Suprapubic skin (tissue), 4 donors: Measurements from ENCODE around the gene HSP90AB1. TPM values are rescaled to one million over a fixed set of nuclear protein-coding genes. Genes with fewer than 3 reads are reported as not detected.

ENCODE experiments used
- DNase-seq, 2 donors: peaks; one replicate each; pipeline ENCODE4 v3.0.0-alpha.2; 2019; ENCODE audit warnings: low spot score in 2 of 2
- H3K27ac ChIP-seq: fragments of 200-600 bp; sonication (generic); one replicate; pipeline ENCODE4 v1.5.1; 2019
- H3K27me3 ChIP-seq: fragments of 200-600 bp; sonication (generic); one replicate; pipeline ENCODE4 v1.5.1; 2019
- H3K36me3 ChIP-seq: fragments of 200-600 bp; sonication (generic); one replicate; pipeline ENCODE4 v1.5.1; 2019
- H3K4me1 ChIP-seq: fragments of 200-600 bp; sonication (generic); one replicate; pipeline ENCODE4 v1.5.1; 2019
- H3K4me3 ChIP-seq: fragments of 200-600 bp; sonication (generic); one replicate; pipeline ENCODE4 v1.5.1; 2019; ENCODE audit warnings: mild to moderate bottlenecking
- H3K9me3 ChIP-seq: fragments of 200-600 bp; sonication (generic); one replicate; pipeline ENCODE4 v1.5.1; 2019
- EP300 ChIP-seq: sonication (generic); formaldehyde crosslinking; IDR thresholded peaks from one replicate; pipeline ENCODE4 v1.6.1; 2017; ENCODE audit warnings: antibody characterized with exemption
- POLR2A ChIP-seq, 2 donors: fragments of 450-650 bp; IDR thresholded peaks; one replicate each; pipeline ENCODE4 v1.6.1; 2017; ENCODE audit warnings: antibody characterized with exemption in 2 of 2, mild to moderate bottlenecking in 2 of 2, moderate library complexity in 2 of 2
- POLR2AphosphoS5 ChIP-seq, 3 donors: sonication (generic); formaldehyde crosslinking; IDR thresholded peaks; one replicate each; pipeline ENCODE4 v1.6.1; 2017; ENCODE audit warnings: antibody characterized with exemption in 3 of 3
- WGBS: methylation state at CpG from one replicate; pipeline ENCODE4 v1.1.5; 2018; 5-methylcytosine and 5-hydroxymethylcytosine counted together
- total RNA-seq, 4 donors: library from RNA; depleted of rRNA; stranded (reverse); fragments of >200 nt; gene quantifications; one replicate each; pipeline ENCODE4 v1.1.0, GENCODE V29; 2016
- TF ChIP-seq, protein P1 (sequence below), 2 donors: fragments of 200-600 bp in 1 of 2; fragments of 450-650 bp in 1 of 2; sonication (generic) in 1 of 2; IDR thresholded peaks; one replicate each; pipeline ENCODE4 v1.5.1; 2016 to 2019; ENCODE audit warnings: antibody characterized with exemption in 2 of 2, mild to moderate bottlenecking in 1 of 2, moderate library complexity in 1 of 2

HSP90AB1 gene
- total RNA-seq, 4 donors from 2014 or later = 450 to 830 (median 678) TPM

DNA sequence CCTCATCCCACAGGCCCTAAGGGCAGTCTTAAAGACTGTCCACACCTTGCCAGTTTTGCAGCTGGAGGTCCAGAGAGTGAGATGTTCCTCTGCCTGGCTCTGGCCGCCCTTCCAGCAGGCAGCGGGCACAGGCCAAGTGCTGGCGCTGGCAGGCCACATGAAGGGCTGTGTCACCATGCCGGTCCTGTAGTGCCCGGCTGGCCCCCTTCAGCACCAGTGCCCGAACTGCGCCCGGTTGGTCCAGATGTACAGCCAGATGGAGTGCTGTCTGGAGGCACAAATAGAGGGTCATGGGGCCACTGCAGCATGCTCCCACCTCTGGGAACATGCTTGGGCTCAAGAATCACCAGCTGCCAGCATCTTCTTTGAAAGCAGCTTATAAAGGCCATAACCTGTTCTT is 14.7 kb downstream of the HSP90AB1 start:
- Histone ChIP-seq H3K9me3 (no peaks in the 10 kb centered on the region), H3K27me3 (no peaks in the 10 kb centered on the region), H3K4me1 (peaks cover 40% of the 10 kb centered on the region), H3K36me3 (peaks cover 18% of the 10 kb centered on the region), H3K4me3 (no peak overlapping the region), H3K27ac (no peak overlapping the region)
- WGBS = 100% methylated on average over 2 of the region's 8 CpGs
- TF ChIP-seq, protein P1, sequence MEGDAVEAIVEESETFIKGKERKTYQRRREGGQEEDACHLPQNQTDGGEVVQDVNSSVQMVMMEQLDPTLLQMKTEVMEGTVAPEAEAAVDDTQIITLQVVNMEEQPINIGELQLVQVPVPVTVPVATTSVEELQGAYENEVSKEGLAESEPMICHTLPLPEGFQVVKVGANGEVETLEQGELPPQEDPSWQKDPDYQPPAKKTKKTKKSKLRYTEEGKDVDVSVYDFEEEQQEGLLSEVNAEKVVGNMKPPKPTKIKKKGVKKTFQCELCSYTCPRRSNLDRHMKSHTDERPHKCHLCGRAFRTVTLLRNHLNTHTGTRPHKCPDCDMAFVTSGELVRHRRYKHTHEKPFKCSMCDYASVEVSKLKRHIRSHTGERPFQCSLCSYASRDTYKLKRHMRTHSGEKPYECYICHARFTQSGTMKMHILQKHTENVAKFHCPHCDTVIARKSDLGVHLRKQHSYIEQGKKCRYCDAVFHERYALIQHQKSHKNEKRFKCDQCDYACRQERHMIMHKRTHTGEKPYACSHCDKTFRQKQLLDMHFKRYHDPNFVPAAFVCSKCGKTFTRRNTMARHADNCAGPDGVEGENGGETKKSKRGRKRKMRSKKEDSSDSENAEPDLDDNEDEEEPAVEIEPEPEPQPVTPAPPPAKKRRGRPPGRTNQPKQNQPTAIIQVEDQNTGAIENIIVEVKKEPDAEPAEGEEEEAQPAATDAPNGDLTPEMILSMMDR (IDR thresholded peaks at IDR 0.05) = no peak
- TF ChIP-seq POLR2A (IDR thresholded peaks at IDR 0.05) (no peak), POLR2AphosphoS5 (IDR thresholded peaks at IDR 0.05) (no peak), EP300 (no peak)
- DNase-seq = no peak

DNA sequence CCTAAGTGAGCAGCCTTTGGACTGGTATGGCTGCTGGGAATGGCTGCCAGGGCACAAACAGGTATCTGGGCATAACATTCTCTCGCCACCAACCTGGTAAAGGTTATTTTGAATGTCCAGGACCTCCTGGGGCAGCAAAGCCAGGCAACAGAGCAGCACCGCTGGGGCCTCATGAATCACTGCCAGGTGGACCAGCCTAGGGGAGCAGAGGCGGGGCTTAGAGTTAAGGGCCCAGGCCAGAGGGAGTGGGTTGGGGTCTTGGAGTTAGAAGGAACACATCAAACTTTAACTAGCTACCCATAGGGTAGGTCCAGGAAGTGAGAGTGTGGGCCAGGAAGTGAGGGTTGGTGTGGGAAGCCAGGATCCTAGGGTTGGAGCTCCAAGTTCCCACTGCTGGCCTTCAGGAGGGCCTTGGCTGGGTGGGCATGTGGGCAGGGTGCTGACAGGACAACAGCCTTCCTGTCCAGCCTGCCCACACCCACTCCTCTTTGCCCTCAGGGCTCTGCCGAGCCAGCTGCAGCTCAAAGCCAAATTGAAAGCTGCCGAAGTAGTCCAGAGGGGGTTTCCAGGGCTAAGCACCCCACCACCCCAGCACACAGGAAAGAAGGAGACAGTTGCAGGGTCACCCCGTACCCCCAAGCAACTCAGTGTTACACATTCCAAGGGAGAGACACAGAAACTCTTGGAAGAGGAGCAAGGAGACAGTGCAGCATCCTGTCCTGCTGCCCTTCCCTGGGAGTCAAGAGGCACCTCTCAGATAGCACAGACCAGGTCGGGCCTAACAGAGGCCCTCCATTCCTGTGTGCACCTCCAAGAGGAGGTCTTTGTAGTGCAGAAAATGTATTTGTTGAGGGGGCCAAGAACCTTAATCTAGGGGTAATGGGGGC is 15.8 kb downstream of the HSP90AB1 start:
- peaks cover 34% of the 10 kb centered on the region for H3K4me1 ChIP-seq
- 43% methylated on average over 6 of the region's 7 CpGs for WGBS
- TF ChIP-seq POLR2AphosphoS5 (IDR thresholded peaks at IDR 0.05) = no peak
- no peak overlapping the region for H3K27ac ChIP-seq
- H3K36me3 ChIP-seq = peaks cover 18% of the 10 kb centered on the region
- no peak for DNase-seq
- H3K9me3 ChIP-seq = no peaks in the 10 kb centered on the region
- H3K27me3 ChIP-seq = no peaks in the 10 kb centered on the region
- H3K4me3 ChIP-seq = peak overlapping the region; percentile 62

DNA sequence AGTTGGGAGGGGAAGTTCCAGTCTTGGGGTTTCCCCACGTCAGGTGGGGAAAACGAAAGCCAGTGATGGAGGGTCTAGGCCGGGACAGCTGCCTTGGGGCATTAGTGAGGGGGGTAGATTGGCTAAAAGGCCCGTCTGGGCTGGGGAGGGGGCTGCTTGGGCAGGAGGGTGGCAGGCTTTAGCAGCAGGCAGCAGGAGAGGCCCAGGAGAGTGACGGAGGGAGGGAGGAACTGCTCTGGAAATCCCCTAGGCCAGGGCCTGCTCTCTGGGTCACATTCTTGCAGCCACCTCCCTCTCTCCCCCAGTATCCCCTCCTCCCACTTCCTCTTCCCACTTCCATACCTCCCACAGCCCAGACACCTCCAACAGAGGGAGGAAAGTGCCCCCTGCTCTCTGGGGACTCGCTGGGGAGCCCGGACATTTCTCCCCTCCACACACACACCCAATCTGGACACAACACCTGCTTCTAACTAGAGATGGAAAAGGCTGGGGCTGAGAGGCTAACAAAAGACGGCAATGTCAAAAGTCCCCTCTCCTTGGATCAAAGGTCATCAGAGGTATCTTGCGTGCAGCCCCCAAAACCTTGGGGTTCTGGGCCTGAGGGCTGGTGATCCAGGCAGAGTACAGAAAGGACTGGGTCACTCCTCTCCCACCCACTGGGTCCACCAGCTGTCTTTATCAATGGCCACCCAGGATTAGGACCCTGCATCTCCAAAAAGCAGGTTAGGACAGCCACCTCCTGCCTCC is 16.6 kb downstream of the HSP90AB1 start:
- WGBS = 40% methylated on average over 9 of the region's 9 CpGs
- Histone ChIP-seq H3K36me3 (peaks cover 15% of the 10 kb centered on the region), H3K27me3 (no peaks in the 10 kb centered on the region), H3K27ac (no peak overlapping the region), H3K4me1 (peaks cover 31% of the 10 kb centered on the region), H3K4me3 (peak overlapping the region; percentile 62), H3K9me3 (no peaks in the 10 kb centered on the region)
- TF ChIP-seq POLR2A (IDR thresholded peaks at IDR 0.05) (no peak), POLR2AphosphoS5 (IDR thresholded peaks at IDR 0.05) (no peak), EP300 (no peak)
- TF ChIP-seq, protein P1 (IDR thresholded peaks at IDR 0.05) = no peak
- no peak for DNase-seq

DNA sequence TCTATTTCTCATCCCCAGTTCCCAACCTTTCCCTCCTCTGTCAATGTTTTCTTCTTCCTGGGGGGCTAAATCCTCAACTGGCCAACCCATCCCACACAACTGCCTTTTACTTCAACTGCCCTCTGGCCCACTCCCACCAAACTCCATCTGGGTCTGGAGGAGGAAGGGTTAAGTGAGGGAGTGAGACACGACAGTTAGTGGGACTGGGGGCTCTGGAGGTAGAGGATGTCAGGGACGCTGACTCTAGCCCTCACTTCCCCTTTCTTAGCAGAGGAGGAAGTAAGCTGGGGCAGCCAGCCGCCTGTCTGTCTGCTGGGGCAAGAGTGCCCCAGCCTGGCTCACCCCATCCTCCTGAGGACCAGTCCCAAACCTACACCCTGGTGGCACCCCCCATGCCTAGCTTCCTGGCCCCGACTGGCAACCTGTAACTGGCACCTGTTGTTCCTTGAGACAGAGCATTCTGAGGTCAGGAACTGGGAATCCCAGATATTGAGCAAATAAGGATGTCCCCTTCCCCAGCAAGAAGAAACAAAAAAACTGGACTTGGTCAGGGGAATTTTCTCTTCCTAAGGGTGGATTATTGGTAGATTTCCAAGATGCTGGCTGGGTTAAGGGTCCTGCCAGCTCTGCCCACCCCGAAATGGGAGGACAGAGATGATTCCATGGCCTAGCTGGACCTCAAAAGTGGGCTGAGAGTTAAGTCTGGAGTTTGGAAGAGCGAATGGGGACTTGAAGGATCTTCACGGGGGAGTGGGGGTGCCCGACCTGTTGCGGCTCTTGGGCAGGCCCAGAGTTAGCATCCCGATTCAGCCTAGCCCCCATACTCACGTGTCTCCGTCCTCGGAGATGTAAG is 17.5 kb downstream of the HSP90AB1 start:
- Histone ChIP-seq H3K9me3 (no peaks in the 10 kb centered on the region), H3K4me3 (peak overlapping the region; percentile 62), H3K27ac (peak overlapping the region; percentile 72), H3K4me1 (peaks cover 31% of the 10 kb centered on the region), H3K27me3 (no peaks in the 10 kb centered on the region), H3K36me3 (peaks cover 8% of the 10 kb centered on the region)
- 9% methylated on average over 12 of the region's 13 CpGs for WGBS
- DNase-seq = no peak
- no peak for TF ChIP-seq POLR2AphosphoS5 (IDR thresholded peaks at IDR 0.05)
- TF ChIP-seq POLR2A (IDR thresholded peaks at IDR 0.05) = no peak
- no peak for TF ChIP-seq EP300
- TF ChIP-seq, protein P1 (IDR thresholded peaks at IDR 0.05) = no peak

DNA sequence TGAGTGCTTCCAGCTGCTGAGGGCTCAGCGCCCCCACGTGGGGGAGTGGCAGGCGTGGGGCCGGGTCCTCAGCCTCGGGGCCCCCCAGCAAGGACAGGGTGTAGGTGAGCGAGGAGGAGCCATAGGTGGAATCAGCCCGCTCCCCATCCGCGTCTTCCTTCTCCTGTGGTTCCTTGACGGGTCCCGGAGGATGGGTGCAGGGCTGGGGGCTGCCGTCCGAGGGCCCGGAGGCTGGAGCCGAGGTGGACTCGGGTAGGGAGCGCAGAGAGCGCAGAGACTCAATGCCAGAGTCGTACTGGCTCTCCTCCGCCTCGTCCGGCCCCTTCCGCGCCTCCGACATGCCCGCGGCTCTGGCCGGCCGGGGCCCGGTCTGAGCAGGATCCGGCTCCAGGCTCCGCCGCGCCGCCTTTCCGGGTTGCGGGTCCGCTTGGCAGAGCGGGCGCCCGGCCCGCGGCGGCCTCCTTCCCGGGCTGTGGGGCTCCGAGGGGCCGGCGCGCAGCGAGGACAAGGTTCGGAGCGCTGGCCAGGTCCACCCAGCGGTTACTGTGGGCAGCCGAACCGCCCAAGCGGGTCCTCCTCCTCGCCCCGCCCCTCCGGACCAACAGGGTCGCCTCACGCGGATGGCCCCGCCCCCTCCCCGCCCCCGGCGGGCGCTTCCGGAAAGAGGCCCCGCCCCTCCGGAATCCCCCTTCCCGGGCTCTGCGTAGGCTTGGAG is 18.3 kb downstream of the HSP90AB1 start, which contains the start of gene NFKBIE:
Gene NFKBIE (minus strand): TSS at position 545 of the 715 bp plus-strand sequence. CDS start 205 bp downstream, at position 340.
- Histone ChIP-seq H3K4me1 (peaks cover 34% of the 10 kb centered on the region), H3K36me3 (peaks cover 2% of the 10 kb centered on the region), H3K27me3 (peaks cover 3% of the 10 kb centered on the region), H3K9me3 (no peaks in the 10 kb centered on the region), H3K27ac (peak within 1 kb of the TSS; percentile 72), H3K4me3 (peak within 1 kb of the TSS; percentile 62)
- DNase-seq = peak; percentile 95 to 96
- WGBS = 0% methylated on average over 11 of the region's 72 CpGs
- TF ChIP-seq EP300 = no peak
- TF ChIP-seq, protein P1 (IDR thresholded peaks at IDR 0.05) = peak in 1 of 2 donors; percentile 6
- peak in 1 of 2 donors; percentile 60 for TF ChIP-seq POLR2A (IDR thresholded peaks at IDR 0.05)
